GM23338 (cell line): ENCODE results near the gene MPP7. TPM values are rescaled to one million over a fixed set of nuclear protein-coding genes. Genes with fewer than 3 reads are reported as not detected.

ENCODE experiments used
- CREB1 ChIP-seq: fragments of 250-450 bp; sonication (Bioruptor Pico); IDR thresholded peaks from 2 replicates; pipeline ENCODE4 v1.5.0; 2020; ENCODE audit warnings: low read depth, mild to moderate bottlenecking, moderate library complexity
- CTCF ChIP-seq, 2 experiments: fragments of 200-600 bp in 1 of 2; sonication (generic) in 1 of 2; conservative IDR thresholded peaks; 2 replicates each; pipeline versions ENCODE4 v1.5.1 to v1.6.1; 2016 to 2017; ENCODE audit warnings: antibody characterized with exemption in 2 of 2, low read depth in 2 of 2, mild to moderate bottlenecking in 2 of 2, moderate library complexity in 1 of 2
- EZH2phosphoT487 ChIP-seq: fragments of 200-600 bp; sonication (generic); IDR thresholded peaks from one replicate; pipeline ENCODE4 v1.8.1; 2018; ENCODE audit warnings: antibody characterized with exemption; ENCODE audit not compliant: unreplicated experiment
- JUNB ChIP-seq: IDR thresholded peaks from one replicate; pipeline ENCODE4 v1.6.1; 2016; ENCODE audit warnings: antibody characterized with exemption; ENCODE audit not compliant: unreplicated experiment
- POLR2AphosphoS5 ChIP-seq: IDR thresholded peaks from 2 replicates; pipeline ENCODE4 v1.6.1; 2016; ENCODE audit warnings: antibody characterized with exemption, low read depth
- REST ChIP-seq: IDR thresholded peaks from one replicate; pipeline ENCODE4 v1.6.1; 2018; ENCODE audit warnings: antibody characterized with exemption; ENCODE audit not compliant: unreplicated experiment
- ZNF462 ChIP-seq: fragments of 250-450 bp; sonication (Bioruptor Pico); IDR thresholded peaks from 2 replicates; pipeline ENCODE4 v1.5.0; 2020; ENCODE audit warnings: mild to moderate bottlenecking, moderate library complexity
- polyA plus RNA-seq: library from polyadenylated mRNA; unstranded; fragments of >200 nt; fragmentation: Nextera tagmentation; extraction: Ambion mirVana; gene quantifications from 2 replicates; pipeline ENCODE4 v1.2.1, GENCODE V29; 2016
- total RNA-seq: library from RNA; depleted of rRNA; stranded (reverse); fragments of >200 nt; shearing (Covaris generic); gene quantifications from 2 replicates; pipeline ENCODE4 v1.2.3, GENCODE V29; 2014

The MPP7 gene
- total and polyA plus RNA-seq, 2 experiments from 2014 or later: 5.0 to 8.0 TPM

GRCh38 chr10:28254290-28254985 is 48.4 kb downstream of the MPP7 start (continued):
- TF ChIP-seq ZNF462 (CRISPR knock-in tag) (no peak), JUNB (no peak), POLR2AphosphoS5 (no peak), CTCF (conservative IDR thresholded peaks at IDR 0.05; ENCODE audit: low read depth in 2 of 2) (no peak), REST (no peak), EZH2phosphoT487 (no peak), CREB1 (CRISPR knock-in tag) (no peak)
